Pancreas (tissue), 10 donors: ENCODE data around the gene NBDY. TPM values are rescaled to one million over a fixed set of nuclear protein-coding genes. Genes with fewer than 3 reads are reported as not detected.
A peak's percentile ranks its signal among the peaks of the same experiment; 100 is the strongest.
"Not testable (repeated sequence)": the region's sequence is repeated elsewhere in the genome, so short reads cannot be mapped to it uniquely, and the experiment has no call there.

Experiments used
- ATAC-seq, 4 donors: fragments of 200-7000 bp; cut with Tn5 transposase; one replicate each; pipeline versions ENCODE4 v1.8.0 to v1.9.1; 2020; ENCODE audit warnings: mild to moderate bottlenecking in 4 of 4, moderate library complexity in 4 of 4
- DNase-seq, 6 donors: peaks; one replicate each; pipeline ENCODE4 v3.0.0-alpha.2; 2020
- FAIRE-seq: peaks from 2 replicates; lab custom pipeline; 2012; peaks lifted over from hg19 to GRCh38; lab: Jason Lieb, UNC
- H3K27ac ChIP-seq, 4 donors: fragments of 200-600 bp; sonication (generic); 1 replicate in 3 of 4; 2 replicates in 1 of 4; pipeline versions ENCODE4 v1.5.0 to v1.8.0; 2020
- H3K27me3 ChIP-seq, 4 donors: fragments of 200-600 bp; one replicate each; pipeline ENCODE4 v1.8.0; 2021
- H3K36me3 ChIP-seq, 3 donors: fragments of 200-600 bp; sonication (generic) in 1 of 3; one replicate each; pipeline versions ENCODE4 v1.5.0 to v1.8.0; 2020 to 2021
- H3K4me1 ChIP-seq, 3 donors: fragments of 200-600 bp; one replicate each; pipeline ENCODE4 v1.8.0; 2021
- H3K4me3 ChIP-seq, 4 donors: fragments of 200-600 bp; sonication (generic) in 2 of 4; one replicate each; pipeline versions ENCODE4 v1.5.0 to v1.8.0; 2020 to 2021
- H3K9me3 ChIP-seq, 4 donors: fragments of 200-600 bp; one replicate each; pipeline ENCODE4 v1.8.0; 2021
- CTCF ChIP-seq, 4 donors: fragments of 200-600 bp; sonication (generic) in 3 of 4; IDR thresholded peaks; one replicate each; pipeline versions ENCODE4 v1.5.0 to v1.8.0; 2021; ENCODE audit warnings: antibody characterized with exemption in 4 of 4
- WGBS, 2 donors: extraction: QIAGEN DNeasy Blood & Tissue Kit; methylation state at CpG; one replicate each; pipeline ENCODE4 v1.1.7; 2013; 5-methylcytosine and 5-hydroxymethylcytosine counted together
- intact Hi-C, 3 donors: fragments of 100-400 bp; cut with DNase I; formaldehyde crosslinking; loops; one replicate each; pipeline versions ENCODE4 v1.11.1 to v1.14.2; 2022
- polyA plus RNA-seq, 2 donors: library from polyadenylated mRNA; stranded (reverse); fragments of 200-250 nt; gene quantifications; one replicate each; pipeline ENCODE4 v1.2.3, GENCODE V29; 2013
- total RNA-seq, 6 donors: library from RNA; stranded (reverse); fragmentation: NEBNext Ultra II Directional in 4 of 6; extraction: Animal tissue kit (Norgen Biotek cat#: 25700) in 4 of 6; gene quantifications; one replicate each; pipeline versions ENCODE4 v1.2.1 to v1.2.4, GENCODE V29; 2021 to 2023
- donor health status: healthy with polysubstance abuse.
- donor health status: DM: no; HTN: no; CAD: no; lungs with moderate emphysema.
- donor health status: DM: no; HTN: no; CAD: no.
- donor health status: control.
- donor health status: control.
- donor health status: Bipolar disorder and iron deficiency.
- donor health status: DM: yes; HTN: yes; CAD: no.
- donor health status: DM: no; HTN: no; CAD: no.
- donor health status: DM: no; HTN: no; CAD: no.
- donor health status: DM: yes; HTN: yes; CAD: no.

The NBDY gene
- total and polyA plus RNA-seq, 8 donors, result 7.0 to 22.8 (median 9.1) TPM

GRCh38 chrX:56803850-56804681 is 75.0 kb downstream of the NBDY start:
- intact Hi-C loops, result no loop called here
- 75 to 90% methylated on average over 11 of the region's 11 CpGs for WGBS, 2 donors
- no peaks in the 10 kb centered on the region for H3K27me3 ChIP-seq
- no peaks in the 10 kb centered on the region for H3K9me3 ChIP-seq
- H3K27ac ChIP-seq, result peak overlapping the region in 1 of 4 donors; percentile 74
- TF ChIP-seq CTCF (IDR thresholded peaks at IDR 0.05), result no peak
- H3K36me3 ChIP-seq, result no peaks in the 10 kb centered on the region
- peak in 3 of 6 donors; percentile 10 to 25 (median 24) for DNase-seq
- no peak for FAIRE-seq
- no peak overlapping the region for H3K4me3 ChIP-seq
- H3K4me1 ChIP-seq, result no peaks in the 10 kb centered on the region
- ATAC-seq, result no peak

DNA sequence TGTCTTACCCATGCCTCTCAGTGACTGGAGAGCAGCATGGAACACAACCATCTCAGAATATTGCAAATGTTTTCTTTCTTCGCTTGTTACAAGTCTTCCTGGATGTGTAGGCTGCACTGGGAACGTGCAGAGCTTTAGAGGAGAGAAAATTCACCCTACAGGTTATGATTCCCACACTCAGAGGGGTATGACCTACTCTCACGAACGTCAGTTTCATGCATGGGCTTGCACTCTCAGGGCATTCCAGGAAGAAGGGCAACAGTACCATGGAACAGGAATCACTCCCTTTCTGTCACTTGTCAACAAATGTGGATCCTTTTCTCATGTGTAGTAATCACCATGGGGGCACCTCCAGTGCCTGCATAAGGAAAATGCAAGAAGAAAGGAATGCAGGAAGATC is 75.8 kb downstream of the NBDY start:
- H3K36me3 ChIP-seq, result no peaks in the 10 kb centered on the region
- intact Hi-C loops, result no loop called here
- DNase-seq, result no peak
- no peak overlapping the region for H3K27ac ChIP-seq
- FAIRE-seq, result no peak
- H3K4me1 ChIP-seq, result no peaks in the 10 kb centered on the region
- no peaks in the 10 kb centered on the region for H3K27me3 ChIP-seq
- TF ChIP-seq CTCF (IDR thresholded peaks at IDR 0.05), result no peak
- no peak overlapping the region for H3K4me3 ChIP-seq
- no peaks in the 10 kb centered on the region for H3K9me3 ChIP-seq
- no peak for ATAC-seq
- WGBS, 2 donors, result 87 to 92% methylated on average over 4 of the region's 4 CpGs

DNA sequence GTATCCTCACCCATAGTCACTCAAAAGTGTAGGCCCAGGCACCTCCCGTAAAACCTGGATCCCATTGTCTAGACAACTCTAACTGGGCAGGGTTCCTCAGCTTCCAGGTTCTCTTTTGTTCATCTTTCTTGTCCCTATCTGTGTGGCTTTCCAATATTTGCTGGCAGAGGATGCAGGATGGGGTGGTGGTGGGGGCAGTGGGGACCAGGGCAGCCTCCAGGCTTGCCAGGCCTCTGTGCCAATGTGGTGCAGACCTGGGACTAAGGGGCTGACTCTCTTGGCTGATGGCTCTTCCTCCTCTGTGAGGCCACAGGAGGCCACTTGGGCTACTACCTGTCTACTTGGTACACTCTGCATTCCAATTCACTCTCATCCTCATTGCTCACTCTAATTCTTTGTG is 76.4 kb downstream of the NBDY start:
- ATAC-seq (no peak), FAIRE-seq (no peak), DNase-seq (peak in 2 of 6 donors; percentile 20)
- Histone ChIP-seq H3K4me3 (no peak overlapping the region), H3K36me3 (no peaks in the 10 kb centered on the region), H3K9me3 (no peaks in the 10 kb centered on the region), H3K27me3 (no peaks in the 10 kb centered on the region), H3K4me1 (no peaks in the 10 kb centered on the region), H3K27ac (no peak overlapping the region)
- WGBS, 2 donors, result 0 to 95% methylated on average over 1 of the region's 1 CpG
- TF ChIP-seq CTCF (IDR thresholded peaks at IDR 0.05), result no peak
- intact Hi-C loops, result no loop called here

GRCh38 chrX:56806176-56806575 is 77.1 kb downstream of the NBDY start:
- H3K4me1 ChIP-seq, H3K27me3 ChIP-seq, ATAC-seq, H3K9me3 ChIP-seq, H3K27ac ChIP-seq, intact Hi-C loops, FAIRE-seq, H3K4me3 ChIP-seq, H3K36me3 ChIP-seq, DNase-seq: not testable (repeated sequence)
- WGBS, 2 donors, result 78 to 95% methylated on average over 2 of the region's 2 CpGs

DNA sequence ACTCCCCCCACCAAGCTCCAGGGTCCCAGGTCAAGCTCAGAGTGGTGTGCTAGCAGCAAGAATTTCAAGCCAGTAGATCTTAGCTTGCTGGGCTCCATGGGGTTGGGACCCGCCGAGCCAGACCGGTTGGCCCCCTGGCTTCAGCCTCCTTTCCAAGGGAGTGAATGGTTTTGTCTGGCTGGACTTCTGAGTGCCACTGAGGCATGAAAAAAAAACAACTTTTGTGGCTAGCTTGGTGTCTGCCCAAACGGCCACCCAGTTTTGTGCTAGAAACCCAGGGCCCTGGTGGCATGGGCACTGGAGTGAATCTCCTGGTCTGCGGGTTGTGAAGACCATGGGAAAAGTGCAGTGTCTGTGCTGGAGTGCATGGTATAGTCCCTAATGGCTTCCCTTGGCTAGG is 82.6 kb downstream of the NBDY start:
- intact Hi-C loops, result no loop called here
- Histone ChIP-seq H3K27ac (no peak overlapping the region), H3K4me3 (no peak overlapping the region), H3K36me3 (no peaks in the 10 kb centered on the region), H3K9me3 (no peaks in the 10 kb centered on the region), H3K4me1 (no peaks in the 10 kb centered on the region), H3K27me3 (peaks cover 0 to 8% (median 2%) of the 10 kb centered on the region in 4 donors)
- no peak for FAIRE-seq
- 76 to 93% methylated on average over 5 of the region's 5 CpGs for WGBS, 2 donors
- ATAC-seq, result no peak
- peak in 2 of 6 donors; percentile 13 to 28 for DNase-seq
- TF ChIP-seq CTCF (IDR thresholded peaks at IDR 0.05), result no peak
